Activated gamma-delta T cell (primary cell): ENCODE results near the gene RBM4B.

ENCODE experiments used
- DNase-seq: peaks from one replicate; lab custom pipeline; 2025; lab: John Stamatoyannopoulos, UW

RBM4B gene

GRCh38 chr11:66686801-66687750 lies 9.4 kb upstream of the RBM4B start:
- DNase-seq, result no peak

GRCh38 chr11:66686100-66686785 lies 8.6 kb upstream of the RBM4B start:
- no peak for DNase-seq

GRCh38 chr11:66685276-66686099 lies 7.8 kb upstream of the RBM4B start:
- no peak for DNase-seq

GRCh38 chr11:66684635-66685034 lies 6.9 kb upstream of the RBM4B start:
- no peak for DNase-seq

- DNase-seq, result no peak
Measured at GRCh38 chr11:66683877-66684276, 6.2 kb upstream of the RBM4B start.

- DNase-seq, result no peak
Measured at GRCh38 chr11:66680966-66681645, 3.4 kb upstream of the RBM4B start.

GRCh38 chr11:66676931-66677598 lies 622 bp downstream of the RBM4B start:
- DNase-seq, result no peak

- DNase-seq, result no peak
Measured at GRCh38 chr11:66676282-66676919, 1.3 kb downstream of the RBM4B start.

- no peak for DNase-seq
Measured at GRCh38 chr11:66674964-66675602, 2.6 kb downstream of the RBM4B start.

GRCh38 chr11:66670816-66671215 lies 6.9 kb downstream of the RBM4B start:
- DNase-seq, result no peak

- DNase-seq, result no peak
Measured at GRCh38 chr11:66665369-66665768, 12.3 kb downstream of the RBM4B start.

GRCh38 chr11:66663741-66664296 lies 13.9 kb downstream of the RBM4B start:
- DNase-seq, result no peak

GRCh38 chr11:66659763-66660162 lies 17.9 kb downstream of the RBM4B start:
- DNase-seq, result no peak

- DNase-seq, result no peak
Measured at GRCh38 chr11:66653123-66653522, 24.6 kb downstream of the RBM4B start.

GRCh38 chr11:66652651-66653050 lies 25.0 kb downstream of the RBM4B start:
- no peak for DNase-seq

GRCh38 chr11:66651016-66651415 lies 26.7 kb downstream of the RBM4B start:
- no peak for DNase-seq

GRCh38 chr11:66649903-66650302 lies 27.8 kb downstream of the RBM4B start:
- DNase-seq, result no peak

GRCh38 chr11:66646828-66647227 lies 30.9 kb downstream of the RBM4B start:
- DNase-seq, result no peak

- no peak for DNase-seq
Measured at GRCh38 chr11:66643745-66644437, 33.8 kb downstream of the RBM4B start.
